ENCODE results near the gene DDX10. TPM values are rescaled to one million over a fixed set of nuclear protein-coding genes. Genes with fewer than 3 reads are reported as not detected.

Gene DDX10
- polyA plus RNA-seq, 1 donor from 2014 or later, result 15.9 TPM

DNA sequence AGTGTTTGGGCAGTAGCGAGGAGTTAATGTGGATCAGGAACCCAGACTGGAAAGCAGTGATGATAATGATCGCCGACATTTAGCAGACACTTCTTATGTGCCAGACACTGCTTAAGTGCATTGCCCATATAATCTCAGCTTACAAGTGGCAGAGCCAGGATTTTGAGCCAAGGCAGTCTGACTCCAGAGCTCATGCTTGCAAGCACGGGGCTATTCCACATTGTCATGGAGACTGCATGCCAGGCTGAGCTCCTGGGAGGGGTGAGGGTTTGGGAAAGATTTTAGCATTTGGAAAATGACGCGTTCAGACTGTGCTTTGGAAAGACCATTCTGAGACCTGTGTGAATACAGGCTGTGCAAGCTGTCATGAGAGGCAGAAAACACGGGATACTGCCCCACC is 302.7 kb downstream of the DDX10 start:
- H4K20me1 ChIP-seq (ENCODE audit: insufficient read depth), result no peaks in the 10 kb centered on the region
- no peaks in the 10 kb centered on the region for H3F3A ChIP-seq (ENCODE audit: insufficient read depth, low read length, poor library complexity, severe bottlenecking)
- H3K27ac ChIP-seq (ENCODE audit: low read length), result no peak overlapping the region
- no peak overlapping the region for H3K4me3 ChIP-seq (ENCODE audit: low read length)
- no peaks in the 10 kb centered on the region for H3K36me3 ChIP-seq (ENCODE audit: insufficient read depth, low read length)
- H3K27me3 ChIP-seq (ENCODE audit: insufficient read depth, low read depth, low read length), result no peaks in the 10 kb centered on the region
- no peaks in the 10 kb centered on the region for H3K9me3 ChIP-seq (ENCODE audit: low read length)
- H3K9ac ChIP-seq (ENCODE audit: low read length), result no peak overlapping the region
- H3K79me2 ChIP-seq (replicated peaks; ENCODE audit: insufficient read depth, low read length), result no peaks in the 10 kb centered on the region
- TF ChIP-seq RAD21 (conservative IDR thresholded peaks at IDR 0.05), result no peak
- no peak for TF ChIP-seq EP300 (conservative IDR thresholded peaks at IDR 0.05; ENCODE audit: poor library complexity, severe bottlenecking)
- TF ChIP-seq TAF1 (IDR thresholded peaks at IDR 0.05; ENCODE audit: low read depth), result no peak
- no peak for TF ChIP-seq SMC3 (conservative IDR thresholded peaks at IDR 0.05; ENCODE audit: poor library complexity)
- TF ChIP-seq CTCF (IDR thresholded peaks at IDR 0.05; ENCODE audit: poor library complexity, severe bottlenecking), result no peak
- no peak for TF ChIP-seq EZH2 (IDR thresholded peaks at IDR 0.05; ENCODE audit: borderline replicate concordance, insufficient read depth, low read length, poor library complexity, severe bottlenecking)
- TF ChIP-seq, protein P1, sequence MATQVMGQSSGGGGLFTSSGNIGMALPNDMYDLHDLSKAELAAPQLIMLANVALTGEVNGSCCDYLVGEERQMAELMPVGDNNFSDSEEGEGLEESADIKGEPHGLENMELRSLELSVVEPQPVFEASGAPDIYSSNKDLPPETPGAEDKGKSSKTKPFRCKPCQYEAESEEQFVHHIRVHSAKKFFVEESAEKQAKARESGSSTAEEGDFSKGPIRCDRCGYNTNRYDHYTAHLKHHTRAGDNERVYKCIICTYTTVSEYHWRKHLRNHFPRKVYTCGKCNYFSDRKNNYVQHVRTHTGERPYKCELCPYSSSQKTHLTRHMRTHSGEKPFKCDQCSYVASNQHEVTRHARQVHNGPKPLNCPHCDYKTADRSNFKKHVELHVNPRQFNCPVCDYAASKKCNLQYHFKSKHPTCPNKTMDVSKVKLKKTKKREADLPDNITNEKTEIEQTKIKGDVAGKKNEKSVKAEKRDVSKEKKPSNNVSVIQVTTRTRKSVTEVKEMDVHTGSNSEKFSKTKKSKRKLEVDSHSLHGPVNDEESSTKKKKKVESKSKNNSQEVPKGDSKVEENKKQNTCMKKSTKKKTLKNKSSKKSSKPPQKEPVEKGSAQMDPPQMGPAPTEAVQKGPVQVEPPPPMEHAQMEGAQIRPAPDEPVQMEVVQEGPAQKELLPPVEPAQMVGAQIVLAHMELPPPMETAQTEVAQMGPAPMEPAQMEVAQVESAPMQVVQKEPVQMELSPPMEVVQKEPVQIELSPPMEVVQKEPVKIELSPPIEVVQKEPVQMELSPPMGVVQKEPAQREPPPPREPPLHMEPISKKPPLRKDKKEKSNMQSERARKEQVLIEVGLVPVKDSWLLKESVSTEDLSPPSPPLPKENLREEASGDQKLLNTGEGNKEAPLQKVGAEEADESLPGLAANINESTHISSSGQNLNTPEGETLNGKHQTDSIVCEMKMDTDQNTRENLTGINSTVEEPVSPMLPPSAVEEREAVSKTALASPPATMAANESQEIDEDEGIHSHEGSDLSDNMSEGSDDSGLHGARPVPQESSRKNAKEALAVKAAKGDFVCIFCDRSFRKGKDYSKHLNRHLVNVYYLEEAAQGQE (IDR thresholded peaks at IDR 0.05; ENCODE audit: borderline replicate concordance), result no peak
- no peak for TF ChIP-seq MXI1 (conservative IDR thresholded peaks at IDR 0.05; ENCODE audit: poor library complexity, severe bottlenecking)
- no peak for TF ChIP-seq POLR2AphosphoS5 (IDR thresholded peaks at IDR 0.05)
- no peak overlapping the region for H3K4me2 ChIP-seq (ENCODE audit: low read length)
- no peak overlapping the region for H2AFZ ChIP-seq (ENCODE audit: low read depth, low read length)
- no peaks in the 10 kb centered on the region for H3K9me2 ChIP-seq (ENCODE audit: insufficient read depth, low read length)

DNA sequence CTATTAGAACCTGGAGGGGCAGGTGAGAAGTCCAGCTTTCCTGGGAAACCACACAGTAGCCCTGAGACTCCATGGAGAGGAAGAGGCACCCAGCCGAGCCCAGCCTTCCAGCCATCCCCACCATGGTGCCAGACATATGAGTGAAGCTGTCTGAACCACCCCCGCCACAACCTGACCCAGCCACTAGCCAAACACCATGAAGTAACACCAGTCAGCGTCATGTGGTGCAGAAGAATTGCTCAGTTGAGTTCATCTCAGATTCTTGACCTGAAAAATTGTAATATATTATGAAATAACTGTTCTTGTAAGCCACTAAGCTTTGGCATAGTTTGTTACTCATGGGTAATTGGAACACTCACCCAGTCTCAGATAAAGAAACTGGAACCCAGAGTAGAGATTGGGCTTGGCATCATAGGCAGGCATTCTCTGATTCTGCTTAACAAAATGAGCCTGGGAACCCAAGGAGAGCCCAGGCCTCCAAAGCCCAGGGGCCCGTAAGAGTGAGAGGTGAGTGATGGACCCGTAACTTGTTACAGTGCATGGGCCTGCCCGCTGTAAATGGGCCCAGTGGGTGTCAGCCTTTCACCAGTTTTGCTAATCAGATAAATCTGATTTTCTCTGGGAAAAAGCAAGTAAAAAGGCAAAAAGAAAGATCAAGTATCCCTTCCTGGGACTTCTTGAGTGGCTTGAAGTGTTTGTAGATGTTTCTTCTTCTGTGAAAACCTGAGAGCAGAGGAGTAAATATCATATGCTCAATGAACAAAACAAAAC is 305.5 kb downstream of the DDX10 start:
- H4K20me1 ChIP-seq (ENCODE audit: insufficient read depth), result no peaks in the 10 kb centered on the region
- no peak overlapping the region for H3K27ac ChIP-seq (ENCODE audit: low read length)
- no peaks in the 10 kb centered on the region for H3K79me2 ChIP-seq (replicated peaks; ENCODE audit: insufficient read depth, low read length)
- no peaks in the 10 kb centered on the region for H3K27me3 ChIP-seq (ENCODE audit: insufficient read depth, low read depth, low read length)
- H3K9me2 ChIP-seq (ENCODE audit: insufficient read depth, low read length), result no peaks in the 10 kb centered on the region
- TF ChIP-seq CTCF (IDR thresholded peaks at IDR 0.05; ENCODE audit: poor library complexity, severe bottlenecking), result no peak
- no peak for TF ChIP-seq EZH2 (IDR thresholded peaks at IDR 0.05; ENCODE audit: borderline replicate concordance, insufficient read depth, low read length, poor library complexity, severe bottlenecking)
- no peaks in the 10 kb centered on the region for H3K9me3 ChIP-seq (ENCODE audit: low read length)
- H3K36me3 ChIP-seq (ENCODE audit: insufficient read depth, low read length), result no peaks in the 10 kb centered on the region
- H3F3A ChIP-seq (ENCODE audit: insufficient read depth, low read length, poor library complexity, severe bottlenecking), result no peaks in the 10 kb centered on the region
- no peak overlapping the region for H2AFZ ChIP-seq (ENCODE audit: low read depth, low read length)
- no peak overlapping the region for H3K4me3 ChIP-seq (ENCODE audit: low read length)
- H3K9ac ChIP-seq (ENCODE audit: low read length), result no peak overlapping the region
- no peak overlapping the region for H3K4me2 ChIP-seq (ENCODE audit: low read length)
